H9 (cell line): ENCODE data around the gene GPR141. TPM values are rescaled to one million over a fixed set of nuclear protein-coding genes. Genes with fewer than 3 reads are reported as not detected.

ENCODE experiments used
- DNase-seq: peaks from one replicate; pipeline ENCODE4 v3.0.0-alpha.2; 2017
- H2AFZ ChIP-seq: one replicate; pipeline ENCODE4 v1.6.1; 2013; ENCODE audit warnings: mild to moderate bottlenecking, low read length, control low read depth, moderate library complexity
- H2AK5ac ChIP-seq: 2 replicates; pipeline ENCODE4 v1.6.1; 2013; ENCODE audit warnings: low read length, control low read depth, mixed read lengths; ENCODE audit not compliant: insufficient read length
- H2BK120ac ChIP-seq: one replicate; pipeline ENCODE4 v1.6.1; 2013; ENCODE audit warnings: low read depth, mild to moderate bottlenecking, low read length, control low read depth, inconsistent platforms; ENCODE audit not compliant: poor library complexity, severe bottlenecking
- H2BK12ac ChIP-seq: 2 replicates; pipeline ENCODE4 v1.6.1; 2013; ENCODE audit warnings: low read length, control low read depth, mixed read lengths, low read depth; ENCODE audit not compliant: insufficient read length
- H2BK15ac ChIP-seq: 2 replicates; pipeline ENCODE4 v1.6.1; 2013; ENCODE audit warnings: low read depth, low read length, control low read depth
- H2BK20ac ChIP-seq: one replicate; pipeline ENCODE4 v1.6.1; 2013; ENCODE audit warnings: low read depth, mild to moderate bottlenecking, low read length, control low read depth, inconsistent platforms; ENCODE audit not compliant: poor library complexity, severe bottlenecking
- H2BK5ac ChIP-seq: 2 replicates; pipeline ENCODE4 v1.6.1; 2013; ENCODE audit warnings: low read length, control low read depth, mixed read lengths; ENCODE audit not compliant: insufficient read length
- H3K14ac ChIP-seq: 2 replicates; pipeline ENCODE4 v1.6.1; 2013; ENCODE audit warnings: low read length, control low read depth; ENCODE audit not compliant: insufficient read depth
- H3K18ac ChIP-seq: 2 replicates; pipeline ENCODE4 v1.6.1; 2013; ENCODE audit warnings: low read depth, mild to moderate bottlenecking, mixed read lengths, low read length, control low read depth; ENCODE audit not compliant: insufficient read length
- H3K23ac ChIP-seq: 2 replicates; pipeline ENCODE4 v1.6.1; 2013; ENCODE audit warnings: low read length, control low read depth, mixed read lengths, low read depth; ENCODE audit not compliant: insufficient read length
- H3K23me2 ChIP-seq: 2 replicates; pipeline ENCODE4 v1.6.1; 2013; ENCODE audit warnings: low read depth, mild to moderate bottlenecking, mixed read lengths, low read length, control low read depth; ENCODE audit not compliant: insufficient read length, poor library complexity, severe bottlenecking
- H3K27ac ChIP-seq: 2 replicates; pipeline ENCODE4 v1.5.1; 2013; ENCODE audit warnings: low read length, control low read depth, mixed read lengths, low read depth; ENCODE audit not compliant: insufficient read length
- H3K27me3 ChIP-seq: 2 replicates; pipeline ENCODE4 v1.6.1; 2013; ENCODE audit warnings: low read length, control low read depth, inconsistent platforms; ENCODE audit not compliant: insufficient read depth
- H3K4ac ChIP-seq: 2 replicates; pipeline ENCODE4 v1.6.1; 2013; ENCODE audit warnings: low read depth, mild to moderate bottlenecking, control low read depth, inconsistent platforms, low read length, moderate library complexity
- H3K4me1 ChIP-seq: 2 replicates; pipeline ENCODE4 v1.6.1; 2013; ENCODE audit warnings: low read length, control low read depth, inconsistent platforms; ENCODE audit not compliant: insufficient read depth
- H3K4me2 ChIP-seq: 2 replicates; pipeline ENCODE4 v1.6.1; 2013; ENCODE audit warnings: low read length, control low read depth, mixed read lengths; ENCODE audit not compliant: insufficient read length, insufficient read depth
- H3K56ac ChIP-seq: 2 replicates; pipeline ENCODE4 v1.6.1; 2013; ENCODE audit warnings: low read depth, mild to moderate bottlenecking, mixed read lengths, low read length, control low read depth; ENCODE audit not compliant: insufficient read length
- H3K79me1 ChIP-seq: 2 replicates; pipeline ENCODE4 v1.6.1; 2013; ENCODE audit warnings: low read depth, mild to moderate bottlenecking, moderate library complexity, low read length, control low read depth, inconsistent platforms; ENCODE audit not compliant: insufficient read depth, poor library complexity, severe bottlenecking
- H3K79me2 ChIP-seq: 2 replicates; pipeline ENCODE4 v1.6.1; 2013; ENCODE audit warnings: low read length, control low read depth, inconsistent platforms; ENCODE audit not compliant: insufficient read depth
- H3K9ac ChIP-seq: 2 replicates; pipeline ENCODE4 v1.6.1; 2013; ENCODE audit warnings: low read length, control low read depth, mixed read lengths; ENCODE audit not compliant: insufficient read length; ENCODE audit errors: extremely low read depth
- H3K9me3 ChIP-seq: one replicate; pipeline ENCODE4 v1.6.1; 2013; ENCODE audit warnings: low read depth, low read length, inconsistent platforms; ENCODE audit not compliant: control insufficient read depth
- H3T11ph ChIP-seq: one replicate; pipeline ENCODE4 v1.6.1; 2013; ENCODE audit warnings: mild to moderate bottlenecking, low read length, control low read depth, inconsistent platforms
- H4K20me1 ChIP-seq: one replicate; pipeline ENCODE4 v1.6.1; 2013; ENCODE audit not compliant: control insufficient read depth, insufficient read length, insufficient read depth
- H4K5ac ChIP-seq: 2 replicates; pipeline ENCODE4 v1.6.1; 2013; ENCODE audit warnings: low read depth, mild to moderate bottlenecking, mixed read lengths, low read length, control low read depth; ENCODE audit not compliant: insufficient read length
- H4K8ac ChIP-seq: replicated peaks from 2 replicates; pipeline ENCODE4 v1.6.1; 2013; ENCODE audit warnings: low read length, control low read depth, mixed read lengths, low read depth; ENCODE audit not compliant: insufficient read length
- H4K91ac ChIP-seq: 2 replicates; pipeline ENCODE4 v1.6.1; 2013; ENCODE audit warnings: low read depth, mild to moderate bottlenecking, moderate library complexity, mixed read lengths, low read length, control low read depth; ENCODE audit not compliant: insufficient read length
- H3K27ac Mint-ChIP-seq, 3 experiments: 2 replicates in 2 of 3; 3 replicates in 1 of 3; pipeline ENCODE4 v1.8.0; 2020 to 2021; ENCODE audit warnings: mixed read lengths in 3 of 3, mild to moderate bottlenecking in 1 of 3, moderate library complexity in 1 of 3
- H3K27me3 Mint-ChIP-seq: 2 replicates; pipeline ENCODE4 v1.8.0; 2021; ENCODE audit warnings: low read depth, mild to moderate bottlenecking, moderate library complexity, mixed read lengths
- H3K36me3 Mint-ChIP-seq, 3 experiments: 2 replicates in 2 of 3; 3 replicates in 1 of 3; pipeline ENCODE4 v1.8.0; 2020 to 2021; ENCODE audit warnings: low read depth in 3 of 3, mixed read lengths in 3 of 3; ENCODE audit not compliant: insufficient read depth in 1 of 3
- H3K4me1 Mint-ChIP-seq, 2 experiments: 2 replicates each; pipeline ENCODE4 v1.8.0; 2020; ENCODE audit warnings: mixed read lengths in 2 of 2
- H3K4me3 Mint-ChIP-seq, 2 experiments: 2 replicates in 1 of 2; 3 replicates in 1 of 2; pipeline ENCODE4 v1.8.0; 2020 to 2021; ENCODE audit warnings: mild to moderate bottlenecking in 2 of 2, mixed read lengths in 2 of 2, moderate library complexity in 1 of 2
- H3K9me3 Mint-ChIP-seq, 2 experiments: 2 replicates in 1 of 2; 3 replicates in 1 of 2; pipeline ENCODE4 v1.8.0; 2020; ENCODE audit warnings: mild to moderate bottlenecking in 2 of 2, mixed read lengths in 2 of 2, moderate library complexity in 1 of 2
- WGBS: extraction: QIAGEN DNeasy Blood & Tissue Kit; methylation state at CpG from one replicate; pipeline ENCODE4 v1.1.7; 2013; ENCODE audit warnings: missing lambda C conversion rate, low lambda C conversion rate, mixed read lengths; ENCODE audit not compliant: insufficient read length; ENCODE audit errors: extremely low coverage; 5-methylcytosine and 5-hydroxymethylcytosine counted together
- total RNA-seq: library from RNA; stranded (reverse); gene quantifications from 2 replicates; pipeline ENCODE4 v1.2.1, GENCODE V29; 2021
- TF ChIP-seq, protein P1 (sequence below): fragments of 200-600 bp; sonication (generic); conservative IDR thresholded peaks from 3 replicates; pipeline ENCODE4 v1.8.0; 2021; ENCODE audit warnings: antibody characterized with exemption, mild to moderate bottlenecking

The GPR141 gene
- total RNA-seq, 1 experiment from 2014 or later = 0.50 TPM

DNA sequence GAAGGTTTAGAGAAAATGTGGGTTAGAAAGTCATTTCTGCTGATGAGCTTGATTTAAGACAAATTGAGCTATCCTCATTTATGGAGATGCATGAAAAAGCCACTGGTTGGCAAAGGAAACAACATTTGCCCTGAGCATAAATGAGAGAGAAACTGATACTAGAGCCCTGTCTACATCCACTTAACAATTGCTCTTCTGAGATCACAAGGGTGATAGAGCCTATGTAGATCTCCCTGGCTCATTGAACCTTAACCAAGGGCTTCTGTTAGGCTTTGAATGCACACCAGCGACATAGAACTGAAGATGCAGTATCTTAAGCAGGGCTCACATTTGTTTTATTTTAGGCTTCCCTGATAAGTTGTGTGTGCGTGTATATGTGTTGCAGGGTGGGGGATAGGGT, 35.0 kb downstream of the GPR141 start:
- H3K18ac ChIP-seq = no peak overlapping the region
- WGBS = no CpG with 5 or more reads among the region's 2 CpGs
- no peak overlapping the region for H4K5ac ChIP-seq
- no peak overlapping the region for H2AFZ ChIP-seq
- H3K4me3 Mint-ChIP-seq = no peak overlapping the region
- TF ChIP-seq, protein P1, sequence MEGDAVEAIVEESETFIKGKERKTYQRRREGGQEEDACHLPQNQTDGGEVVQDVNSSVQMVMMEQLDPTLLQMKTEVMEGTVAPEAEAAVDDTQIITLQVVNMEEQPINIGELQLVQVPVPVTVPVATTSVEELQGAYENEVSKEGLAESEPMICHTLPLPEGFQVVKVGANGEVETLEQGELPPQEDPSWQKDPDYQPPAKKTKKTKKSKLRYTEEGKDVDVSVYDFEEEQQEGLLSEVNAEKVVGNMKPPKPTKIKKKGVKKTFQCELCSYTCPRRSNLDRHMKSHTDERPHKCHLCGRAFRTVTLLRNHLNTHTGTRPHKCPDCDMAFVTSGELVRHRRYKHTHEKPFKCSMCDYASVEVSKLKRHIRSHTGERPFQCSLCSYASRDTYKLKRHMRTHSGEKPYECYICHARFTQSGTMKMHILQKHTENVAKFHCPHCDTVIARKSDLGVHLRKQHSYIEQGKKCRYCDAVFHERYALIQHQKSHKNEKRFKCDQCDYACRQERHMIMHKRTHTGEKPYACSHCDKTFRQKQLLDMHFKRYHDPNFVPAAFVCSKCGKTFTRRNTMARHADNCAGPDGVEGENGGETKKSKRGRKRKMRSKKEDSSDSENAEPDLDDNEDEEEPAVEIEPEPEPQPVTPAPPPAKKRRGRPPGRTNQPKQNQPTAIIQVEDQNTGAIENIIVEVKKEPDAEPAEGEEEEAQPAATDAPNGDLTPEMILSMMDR = no peak
- H3K79me1 ChIP-seq = no peaks in the 10 kb centered on the region
- H3T11ph ChIP-seq = no peak overlapping the region
- no peak overlapping the region for H4K91ac ChIP-seq
- no peak overlapping the region for H4K8ac ChIP-seq
- no peaks in the 10 kb centered on the region; a peak in 1 of 5 replicates for H3K9me3 Mint-ChIP-seq
- no peak overlapping the region for H2BK15ac ChIP-seq
- H3K9ac ChIP-seq = no peak overlapping the region
- H3K27me3 ChIP-seq = no peaks in the 10 kb centered on the region
- H3K27ac Mint-ChIP-seq = no peak overlapping the region
- H3K4me1 Mint-ChIP-seq = peaks cover 5 to 11% of the 10 kb centered on the region in 2 experiments; a peak in 3 of 4 replicates
- H2AK5ac ChIP-seq = no peak overlapping the region
- H2BK120ac ChIP-seq = no peak overlapping the region
- H3K4ac ChIP-seq = no peak overlapping the region
- no peaks in the 10 kb centered on the region for H4K20me1 ChIP-seq
- H3K36me3 Mint-ChIP-seq = no peaks in the 10 kb centered on the region; a peak in 2 of 7 replicates
- H3K14ac ChIP-seq = no peak overlapping the region
- H3K4me2 ChIP-seq = no peak overlapping the region
- no peak overlapping the region for H3K56ac ChIP-seq
- no peak overlapping the region for H3K27ac ChIP-seq
- H2BK20ac ChIP-seq = no peak overlapping the region
- peaks cover 2% of the 10 kb centered on the region; the same call in 1 of the 2 replicates for H3K27me3 Mint-ChIP-seq
- H3K23ac ChIP-seq = no peak overlapping the region
- H3K9me3 ChIP-seq = no peaks in the 10 kb centered on the region
- H3K23me2 ChIP-seq = no peaks in the 10 kb centered on the region
- no peaks in the 10 kb centered on the region for H3K79me2 ChIP-seq
- H2BK5ac ChIP-seq = no peak overlapping the region
- no peak overlapping the region for H2BK12ac ChIP-seq
- no peaks in the 10 kb centered on the region; the same call in 1 of the 2 replicates for H3K4me1 ChIP-seq
- no peak for DNase-seq
